K562 treated with DMSO at 1 percent for 12 hours (cell line): ENCODE data around the gene PCDH11X. TPM values are rescaled to one million over a fixed set of nuclear protein-coding genes. Genes with fewer than 3 reads are reported as not detected.

ENCODE experiments used
- total RNA-seq: library from RNA; unstranded; fragments of 300-600 nt; gene quantifications from 2 replicates; pipeline ENCODE4 v1.2.3, GENCODE V29; 2022; ENCODE audit not compliant: insufficient read depth

Gene PCDH11X, protein sequence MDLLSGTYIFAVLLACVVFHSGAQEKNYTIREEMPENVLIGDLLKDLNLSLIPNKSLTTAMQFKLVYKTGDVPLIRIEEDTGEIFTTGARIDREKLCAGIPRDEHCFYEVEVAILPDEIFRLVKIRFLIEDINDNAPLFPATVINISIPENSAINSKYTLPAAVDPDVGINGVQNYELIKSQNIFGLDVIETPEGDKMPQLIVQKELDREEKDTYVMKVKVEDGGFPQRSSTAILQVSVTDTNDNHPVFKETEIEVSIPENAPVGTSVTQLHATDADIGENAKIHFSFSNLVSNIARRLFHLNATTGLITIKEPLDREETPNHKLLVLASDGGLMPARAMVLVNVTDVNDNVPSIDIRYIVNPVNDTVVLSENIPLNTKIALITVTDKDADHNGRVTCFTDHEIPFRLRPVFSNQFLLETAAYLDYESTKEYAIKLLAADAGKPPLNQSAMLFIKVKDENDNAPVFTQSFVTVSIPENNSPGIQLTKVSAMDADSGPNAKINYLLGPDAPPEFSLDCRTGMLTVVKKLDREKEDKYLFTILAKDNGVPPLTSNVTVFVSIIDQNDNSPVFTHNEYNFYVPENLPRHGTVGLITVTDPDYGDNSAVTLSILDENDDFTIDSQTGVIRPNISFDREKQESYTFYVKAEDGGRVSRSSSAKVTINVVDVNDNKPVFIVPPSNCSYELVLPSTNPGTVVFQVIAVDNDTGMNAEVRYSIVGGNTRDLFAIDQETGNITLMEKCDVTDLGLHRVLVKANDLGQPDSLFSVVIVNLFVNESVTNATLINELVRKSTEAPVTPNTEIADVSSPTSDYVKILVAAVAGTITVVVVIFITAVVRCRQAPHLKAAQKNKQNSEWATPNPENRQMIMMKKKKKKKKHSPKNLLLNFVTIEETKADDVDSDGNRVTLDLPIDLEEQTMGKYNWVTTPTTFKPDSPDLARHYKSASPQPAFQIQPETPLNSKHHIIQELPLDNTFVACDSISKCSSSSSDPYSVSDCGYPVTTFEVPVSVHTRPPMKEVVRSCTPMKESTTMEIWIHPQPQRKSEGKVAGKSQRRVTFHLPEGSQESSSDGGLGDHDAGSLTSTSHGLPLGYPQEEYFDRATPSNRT (N-terminal part only)
- not detected in 2 replicates for total RNA-seq

DNA sequence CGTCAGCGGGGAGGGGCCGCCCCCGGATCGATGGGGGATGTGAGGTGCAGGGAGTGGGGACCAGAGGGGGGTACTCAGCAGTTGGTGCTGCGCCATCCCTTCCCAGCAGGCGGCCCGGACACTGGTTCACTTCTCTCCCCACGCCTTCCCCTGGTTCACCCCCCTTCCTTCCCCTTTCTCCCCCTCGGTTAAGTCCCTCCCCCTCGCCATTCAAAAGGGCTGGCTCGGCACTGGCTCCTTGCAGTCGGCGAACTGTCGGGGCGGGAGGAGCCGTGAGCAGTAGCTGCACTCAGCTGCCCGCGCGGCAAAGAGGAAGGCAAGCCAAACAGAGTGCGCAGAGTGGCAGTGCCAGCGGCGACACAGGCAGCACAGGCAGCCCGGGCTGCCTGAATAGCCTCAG lies at the start of gene PCDH11X:
PCDH11X (plus strand) TSS at position 241 of the 400 bp plus-strand sequence. CDS start 56,130 bp downstream, outside the sequence.

